Measurements from ENCODE around the gene ZNF350. TPM values are rescaled to one million over a fixed set of nuclear protein-coding genes. Genes with fewer than 3 reads are reported as not detected.

ZNF350 gene
- total and polyA plus RNA-seq, 2 experiments from 2014 or later, result 7.3 to 7.5 TPM

DNA sequence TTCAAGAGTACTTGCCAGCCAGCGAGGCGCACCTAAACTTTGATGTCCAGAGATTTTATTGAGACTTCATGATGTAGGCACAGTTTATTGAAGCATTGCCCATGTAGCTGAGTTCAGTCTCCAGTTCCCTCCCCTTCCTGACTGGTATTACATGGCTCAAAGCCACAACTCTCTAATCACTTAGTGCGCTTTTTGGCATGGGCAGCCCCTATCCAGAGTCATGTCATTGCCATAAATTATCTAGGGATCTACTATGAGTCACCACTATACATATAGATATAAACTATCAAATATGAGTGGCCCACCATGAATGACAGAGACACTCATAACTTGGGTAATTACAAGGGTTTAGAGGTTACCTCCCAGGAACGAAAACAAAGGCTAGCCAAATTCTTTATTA lies 33.9 kb upstream of the ZNF350 start:
- Histone ChIP-seq H3K27me3 (replicated peaks; ENCODE audit: insufficient read depth) (no peaks in the 10 kb centered on the region), H3K4me2 (ENCODE audit: unreplicated experiment) (no peak overlapping the region), H3K79me2 (ENCODE audit: insufficient read depth) (peaks cover 35% of the 10 kb centered on the region), H3K36me3 (ENCODE audit: low read depth) (peaks cover 69% of the 10 kb centered on the region), H3K9me2 (ENCODE audit: insufficient read depth) (no peaks in the 10 kb centered on the region), H2AFZ (no peak overlapping the region), H3K4me3 (no peak overlapping the region), H3K9ac (no peak overlapping the region), H3K27ac (no peak overlapping the region), H4K20me1 (ENCODE audit: insufficient read depth) (no peaks in the 10 kb centered on the region), H3K9me3 (ENCODE audit: low read depth) (no peaks in the 10 kb centered on the region), H3F3A (ENCODE audit: insufficient read depth) (no peaks in the 10 kb centered on the region), H3K4me1 (ENCODE audit: insufficient read depth) (no peaks in the 10 kb centered on the region)
- 99 to 100% methylated on average over 4 of the region's 4 CpGs for WGBS, 2 experiments (ENCODE audit: low coverage in 1 of 2, low lambda C conversion rate in 2 of 2, missing lambda C conversion rate in 2 of 2)
- DNase-seq, result no peak
- in situ Hi-C loops (cut with MboI), result no loop called here
- TF ChIP-seq EZH2 (IDR thresholded peaks at IDR 0.05; ENCODE audit: insufficient read depth, poor library complexity, severe bottlenecking) (no peak), EZH2phosphoT487 (IDR thresholded peaks at IDR 0.05; ENCODE audit: insufficient read depth, low read depth) (no peak)

DNA sequence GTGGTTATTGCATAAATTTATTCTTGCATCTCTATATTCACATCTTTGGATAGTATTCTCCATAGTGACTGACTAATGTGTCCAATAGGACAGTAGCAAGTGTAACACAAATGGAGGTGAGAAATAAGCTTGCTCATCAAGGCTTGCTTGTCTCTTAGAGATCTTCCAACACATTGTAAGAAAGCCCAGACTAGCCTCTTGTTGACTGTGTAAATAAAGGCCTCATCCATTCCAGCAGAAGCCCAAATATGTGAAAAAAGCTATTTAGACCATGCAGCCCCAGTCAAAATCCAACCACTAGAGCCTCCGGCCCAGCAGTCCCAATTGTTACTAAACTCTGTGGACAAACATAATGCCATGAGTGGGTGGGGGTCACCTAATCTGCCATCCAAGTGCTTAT lies 24.0 kb upstream of the ZNF350 start:
- in situ Hi-C loops (cut with MboI), result no loop called here
- Histone ChIP-seq H3K4me2 (ENCODE audit: unreplicated experiment) (no peak overlapping the region), H3K4me1 (ENCODE audit: insufficient read depth) (peaks cover 4% of the 10 kb centered on the region; the same call in 1 of the 2 replicates), H3K79me2 (ENCODE audit: insufficient read depth) (peaks cover 23% of the 10 kb centered on the region), H3K27ac (no peak overlapping the region), H3K4me3 (no peak overlapping the region), H3F3A (ENCODE audit: insufficient read depth) (peaks cover 6% of the 10 kb centered on the region; the same call in 1 of the 2 replicates), H2AFZ (no peak overlapping the region), H3K9me2 (ENCODE audit: insufficient read depth) (no peaks in the 10 kb centered on the region), H3K36me3 (ENCODE audit: low read depth) (peaks cover 12% of the 10 kb centered on the region), H3K9me3 (ENCODE audit: low read depth) (no peaks in the 10 kb centered on the region), H3K27me3 (replicated peaks; ENCODE audit: insufficient read depth) (no peaks in the 10 kb centered on the region), H3K9ac (no peak overlapping the region), H4K20me1 (ENCODE audit: insufficient read depth) (no peaks in the 10 kb centered on the region)
- no peak for DNase-seq
- TF ChIP-seq EZH2 (IDR thresholded peaks at IDR 0.05; ENCODE audit: insufficient read depth, poor library complexity, severe bottlenecking) (no peak), EZH2phosphoT487 (IDR thresholded peaks at IDR 0.05; ENCODE audit: insufficient read depth, low read depth) (no peak)
- WGBS, 2 experiments (ENCODE audit: low coverage in 1 of 2, low lambda C conversion rate in 2 of 2, missing lambda C conversion rate in 2 of 2), result 100% methylated on average over 1 of the region's 1 CpG

- peak within 1 kb of the TSS; percentile 90 for H3K4me2 ChIP-seq (ENCODE audit: unreplicated experiment)
- H3K9me2 ChIP-seq (ENCODE audit: insufficient read depth), result no peaks in the 10 kb centered on the region
- H3K79me2 ChIP-seq (ENCODE audit: insufficient read depth), result peaks cover 49% of the 10 kb centered on the region
- DNase-seq, result peak; percentile 96
- peaks cover 4% of the 10 kb centered on the region; the same call in 1 of the 2 replicates for H3K4me1 ChIP-seq (ENCODE audit: insufficient read depth)
- H3K9ac ChIP-seq, result peak within 1 kb of the TSS; percentile 86
- peak within 1 kb of the TSS; percentile 86 for H3K4me3 ChIP-seq
- H3F3A ChIP-seq (ENCODE audit: insufficient read depth), result peaks cover 6% of the 10 kb centered on the region; the same call in 1 of the 2 replicates
- peaks cover 4% of the 10 kb centered on the region; the same call in 1 of the 2 replicates for H3K36me3 ChIP-seq (ENCODE audit: low read depth)
- H3K27ac ChIP-seq, result peak within 1 kb of the TSS; percentile 69
- no peaks in the 10 kb centered on the region for H3K27me3 ChIP-seq (replicated peaks; ENCODE audit: insufficient read depth)
- H2AFZ ChIP-seq, result peak within 1 kb of the TSS; percentile 100
- in situ Hi-C loops (cut with MboI), result no loop called here
- no peaks in the 10 kb centered on the region for H3K9me3 ChIP-seq (ENCODE audit: low read depth)
- WGBS, 2 experiments (ENCODE audit: low coverage in 1 of 2, low lambda C conversion rate in 2 of 2, missing lambda C conversion rate in 2 of 2), result 0 to 1% methylated on average over 44 of the region's 44 CpGs
- TF ChIP-seq EZH2 (IDR thresholded peaks at IDR 0.05; ENCODE audit: insufficient read depth, poor library complexity, severe bottlenecking), result no peak
- TF ChIP-seq EZH2phosphoT487 (IDR thresholded peaks at IDR 0.05; ENCODE audit: insufficient read depth, low read depth), result no peak
- no peaks in the 10 kb centered on the region for H4K20me1 ChIP-seq (ENCODE audit: insufficient read depth)
These were observed 21.3 kb upstream of the ZNF350 start, which contains the start of gene ZNF615 for GRCh38 chr19:52007806-52008557. TSS of gene ZNF615 (minus strand) at chr19:52008211. CDS start at chr19:52003711, 4,500 bp downstream.

DNA sequence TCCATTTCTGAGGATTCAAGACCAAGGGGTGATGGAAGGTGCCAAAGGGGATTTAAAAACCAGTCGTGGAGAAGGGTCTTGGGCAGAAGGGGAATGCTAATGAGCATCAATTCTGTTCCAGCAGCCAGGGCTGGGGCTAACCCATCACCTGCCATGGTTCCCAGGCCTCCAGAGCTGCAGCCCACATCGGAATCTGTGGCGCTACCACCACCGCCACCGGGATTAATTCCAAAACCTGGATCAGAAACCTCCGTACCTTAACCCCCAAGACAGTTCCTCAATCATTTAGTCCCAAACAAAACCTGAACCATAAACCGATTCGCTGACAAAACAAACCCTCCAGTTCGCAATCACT lies 20.8 kb upstream of the ZNF350 start:
- Histone ChIP-seq H3K27ac (peak overlapping the region; percentile 69), H3F3A (ENCODE audit: insufficient read depth) (peaks cover 6% of the 10 kb centered on the region; the same call in 1 of the 2 replicates), H3K4me1 (ENCODE audit: insufficient read depth) (peaks cover 4% of the 10 kb centered on the region; the same call in 1 of the 2 replicates), H2AFZ (peak overlapping the region; percentile 100), H3K9ac (peak overlapping the region; percentile 86), H3K4me3 (peak overlapping the region; percentile 86), H3K9me2 (ENCODE audit: insufficient read depth) (no peaks in the 10 kb centered on the region), H3K79me2 (ENCODE audit: insufficient read depth) (peaks cover 52% of the 10 kb centered on the region), H3K27me3 (replicated peaks; ENCODE audit: insufficient read depth) (no peaks in the 10 kb centered on the region), H3K9me3 (ENCODE audit: low read depth) (no peaks in the 10 kb centered on the region), H3K36me3 (ENCODE audit: low read depth) (peaks cover 5% of the 10 kb centered on the region; the same call in 1 of the 2 replicates), H4K20me1 (ENCODE audit: insufficient read depth) (no peaks in the 10 kb centered on the region), H3K4me2 (ENCODE audit: unreplicated experiment) (peak overlapping the region; percentile 90)
- no peak for TF ChIP-seq EZH2phosphoT487 (IDR thresholded peaks at IDR 0.05; ENCODE audit: insufficient read depth, low read depth)
- no peak for TF ChIP-seq EZH2 (IDR thresholded peaks at IDR 0.05; ENCODE audit: insufficient read depth, poor library complexity, severe bottlenecking)
- in situ Hi-C loops (cut with MboI), result no loop called here
- WGBS, 2 experiments (ENCODE audit: low coverage in 1 of 2, low lambda C conversion rate in 2 of 2, missing lambda C conversion rate in 2 of 2), result 4 to 8% methylated on average over 9 of the region's 9 CpGs
- peak; percentile 45 for DNase-seq
